Measurements from ENCODE around the gene TSPYL6. TPM values are rescaled to one million over a fixed set of nuclear protein-coding genes. Genes with fewer than 3 reads are reported as not detected.

Gene TSPYL6
- total and polyA plus RNA-seq, 2 donors (not counting 3 experiments of a cell fraction or from before 2014, with no cell fraction given) = 0.03 TPM; not detected in 1

DNA sequence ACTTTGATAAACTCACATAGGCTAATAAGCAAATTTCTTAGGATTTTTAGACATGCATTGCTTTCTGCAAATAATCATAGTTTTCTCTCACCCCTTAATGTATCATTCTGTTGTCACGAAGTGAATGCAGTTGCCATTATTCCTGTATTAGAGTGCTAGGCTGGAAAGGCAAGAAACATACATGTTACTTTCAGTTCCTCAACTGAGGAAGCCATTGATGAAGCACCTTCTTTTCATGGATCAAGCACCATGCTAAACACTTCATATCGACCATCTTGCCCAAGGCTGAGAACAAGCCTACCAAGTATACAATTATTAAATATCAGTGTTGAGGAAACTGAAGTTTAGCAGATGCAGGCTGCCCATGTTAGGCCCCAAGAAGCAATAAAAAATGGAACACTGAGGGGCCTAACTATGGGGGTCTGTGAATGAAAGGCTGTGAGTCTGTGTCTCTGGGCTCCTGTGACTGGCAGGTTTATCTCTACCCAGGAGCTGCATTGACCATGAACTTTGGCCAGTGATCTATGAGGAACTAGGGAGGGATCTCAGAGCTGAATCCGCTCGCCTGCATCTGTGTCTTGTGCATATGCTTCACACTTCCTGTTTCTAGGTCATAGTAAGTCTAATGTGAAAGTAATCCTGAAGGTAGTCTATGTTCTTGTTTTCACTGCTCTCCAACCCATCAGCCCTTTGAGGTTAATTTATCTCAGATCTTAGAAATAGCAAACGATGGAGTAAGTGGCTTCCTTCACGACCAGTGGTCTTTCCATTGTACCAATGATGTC, 16.0 kb upstream of the TSPYL6 start:
- no TSS peak for BruUV-seq (replicated peaks)
- FAIRE-seq (no peak), DNase-seq (ENCODE audit: low read depth, low spot score) (no peak)
- Histone ChIP-seq H3K27me3 (ENCODE audit: control insufficient read depth in 2 of 2, insufficient read depth in 2 of 2, low read length in 2 of 2) (no peaks in the 10 kb centered on the region), H2AFZ (ENCODE audit: low read depth, low read length) (no peak overlapping the region), H3K36me3 (ENCODE audit: control insufficient read depth in 2 of 2, extremely low read depth in 1 of 2, insufficient read depth in 2 of 2, low read length in 2 of 2) (no peaks in the 10 kb centered on the region), H4K20me1 (replicated peaks; ENCODE audit: control insufficient read depth, extremely low read depth, insufficient read depth, low read length) (no peaks in the 10 kb centered on the region), H3K4me2 (ENCODE audit: insufficient read depth, low read length) (no peak overlapping the region), H3K9me1 (replicated peaks; ENCODE audit: control insufficient read depth, extremely low read depth, insufficient read depth, low read length) (no peaks in the 10 kb centered on the region), H3K9ac (replicated peaks; ENCODE audit: extremely low read depth, insufficient read depth, low read length) (no peak overlapping the region), H3K27ac (ENCODE audit: insufficient read depth, low read depth, low read length) (no peak overlapping the region), H3K4me1 (ENCODE audit: control insufficient read depth, extremely low read depth, insufficient read depth, low read length) (no peaks in the 10 kb centered on the region), H3K4me3 (replicated peaks in 1 of 3; ENCODE audit: insufficient read depth in 1 of 3, low read depth in 1 of 3, low read length in 3 of 3) (no peak overlapping the region), H3K79me2 (ENCODE audit: control insufficient read depth, insufficient read depth, low read length) (no peaks in the 10 kb centered on the region), H3K9me3 (replicated peaks; ENCODE audit: control insufficient read depth, insufficient read depth, low read length) (no peaks in the 10 kb centered on the region)
- intact Hi-C loops (cut with micrococcal nuclease) (no loop called here), dilution Hi-C loops (cut with MboI; ENCODE audit: extremely low pct_ligation_motif_present, low sequenced_read_pairs) (no loop called here)
- CTCF ChIA-PET = no interaction called here
- POLR2A ChIA-PET = no interaction called here
- TF ChIP-seq POLR2A (IDR thresholded peaks at IDR 0.05; ENCODE audit: low read depth, low read length) (no peak), CTCF (IDR thresholded peaks at IDR 0.05; ENCODE audit: extremely low read depth in 1 of 2, insufficient read depth in 1 of 2, low read depth in 1 of 2, low read length in 2 of 2) (no peak), GATA2 (IDR thresholded peaks at IDR 0.05; ENCODE audit: insufficient read depth, insufficient read length, low read depth, low read length) (no peak), FOS (IDR thresholded peaks at IDR 0.05; ENCODE audit: borderline replicate concordance, insufficient read depth, low read length) (no peak), JUN (IDR thresholded peaks at IDR 0.05; ENCODE audit: borderline replicate concordance, insufficient read depth, insufficient read length, low read depth) (no peak), POLR2AphosphoS5 (IDR thresholded peaks at IDR 0.05; ENCODE audit: insufficient read depth, low read depth, low read length) (no peak), MYC (IDR thresholded peaks at IDR 0.05; ENCODE audit: low read depth, low read length) (no peak), EZH2 (IDR thresholded peaks at IDR 0.05; ENCODE audit: borderline replicate concordance, low read depth, low read length, severe bottlenecking) (no peak)
- TF ChIP-seq, protein P1, sequence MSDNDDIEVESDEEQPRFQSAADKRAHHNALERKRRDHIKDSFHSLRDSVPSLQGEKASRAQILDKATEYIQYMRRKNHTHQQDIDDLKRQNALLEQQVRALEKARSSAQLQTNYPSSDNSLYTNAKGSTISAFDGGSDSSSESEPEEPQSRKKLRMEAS (IDR thresholded peaks at IDR 0.05; ENCODE audit: insufficient read depth, insufficient read length) = no peak
